Activated T-helper 9 cell treated with anti-CD3 and anti-CD28 coated beads, Interleukin-2, amount 50 U/mL, for 16 hours (primary cell): Measurements from ENCODE around the gene CCL4.
"Not testable (repeated sequence)": the region's sequence is repeated elsewhere in the genome, so short reads cannot be mapped to it uniquely, and the experiment has no call there.

Source experiments
- DNase-seq: peaks from one replicate; pipeline ENCODE4 v3.0.0-alpha.2; 2020; ENCODE audit warnings: low read depth

Gene CCL4

GRCh38 chr17:36103401-36103975 lies at the start of gene CCL4:
Gene CCL4 (plus strand): TSS chr17:36103827. CDS start chr17:36103906, 79 bp downstream.
- DNase-seq, result not testable (repeated sequence)

- no peak for DNase-seq
Observed at GRCh38 chr17:36055171-36055570, 48.5 kb upstream of the CCL4 start.

- no peak for DNase-seq
Observed at GRCh38 chr17:36055921-36056520, 47.6 kb upstream of the CCL4 start.

GRCh38 chr17:36057911-36058310 lies 45.7 kb upstream of the CCL4 start:
- DNase-seq, result no peak

GRCh38 chr17:36059406-36059805 lies 44.2 kb upstream of the CCL4 start:
- DNase-seq, result no peak

- no peak for DNase-seq
Observed at GRCh38 chr17:36060816-36061215, 42.8 kb upstream of the CCL4 start.

GRCh38 chr17:36063786-36064541 lies 39.7 kb upstream of the CCL4 start, which contains the start of gene CCL18:
Gene CCL18 (plus strand): TSS chr17:36064272. CDS start chr17:36064343, 71 bp downstream.
- no peak for DNase-seq

- no peak for DNase-seq
Observed at GRCh38 chr17:36066365-36066985, 37.2 kb upstream of the CCL4 start.

GRCh38 chr17:36068524-36068923 lies 35.1 kb upstream of the CCL4 start:
- DNase-seq, result no peak

GRCh38 chr17:36069136-36069535 lies 34.5 kb upstream of the CCL4 start:
- DNase-seq, result no peak

GRCh38 chr17:36070427-36070826 lies 33.2 kb upstream of the CCL4 start:
- DNase-seq, result no peak

GRCh38 chr17:36071751-36072150 lies 31.9 kb upstream of the CCL4 start:
- DNase-seq, result no peak

- peak; percentile 52 for DNase-seq
Observed at GRCh38 chr17:36072431-36073121, 31.1 kb upstream of the CCL4 start.

GRCh38 chr17:36074365-36074764 lies 29.3 kb upstream of the CCL4 start:
- no peak for DNase-seq

- not testable (repeated sequence) for DNase-seq
Observed at GRCh38 chr17:36081681-36082471, 21.8 kb upstream of the CCL4 start.

- DNase-seq, result not testable (repeated sequence)
Observed at GRCh38 chr17:36082482-36083120, 21.0 kb upstream of the CCL4 start.

- DNase-seq, result not testable (repeated sequence)
Observed at GRCh38 chr17:36083691-36084090, 19.9 kb upstream of the CCL4 start.

GRCh38 chr17:36085765-36086164 lies 17.9 kb upstream of the CCL4 start:
- no peak for DNase-seq

- no peak for DNase-seq
Observed at GRCh38 chr17:36086791-36087190, 16.8 kb upstream of the CCL4 start.

- DNase-seq, result not testable (repeated sequence)
Observed at GRCh38 chr17:36087471-36087870, 16.2 kb upstream of the CCL4 start.
